HG03354 (cell line): ENCODE data around the gene TGOLN2.

Experiments used
- ATAC-seq: cut with Tn5 transposase; IDR thresholded peaks from one replicate; pipeline ENCODE4 v1.9.1; 2021; ENCODE audit warnings: mild to moderate bottlenecking; ENCODE audit not compliant: unreplicated experiment, poor library complexity, severe bottlenecking

Gene TGOLN2

GRCh38 chr2:85312404-85312803, 15.4 kb downstream of the TGOLN2 start:
- no peak for ATAC-seq

GRCh38 chr2:85310330-85310729, 17.5 kb downstream of the TGOLN2 start:
- ATAC-seq = peak; percentile 43

- ATAC-seq = peak; percentile 23
These were observed 18.0 kb downstream of the TGOLN2 start for GRCh38 chr2:85309699-85310321.

- ATAC-seq = peak; percentile 49
These were observed 18.8 kb downstream of the TGOLN2 start for GRCh38 chr2:85308896-85309555.

DNA sequence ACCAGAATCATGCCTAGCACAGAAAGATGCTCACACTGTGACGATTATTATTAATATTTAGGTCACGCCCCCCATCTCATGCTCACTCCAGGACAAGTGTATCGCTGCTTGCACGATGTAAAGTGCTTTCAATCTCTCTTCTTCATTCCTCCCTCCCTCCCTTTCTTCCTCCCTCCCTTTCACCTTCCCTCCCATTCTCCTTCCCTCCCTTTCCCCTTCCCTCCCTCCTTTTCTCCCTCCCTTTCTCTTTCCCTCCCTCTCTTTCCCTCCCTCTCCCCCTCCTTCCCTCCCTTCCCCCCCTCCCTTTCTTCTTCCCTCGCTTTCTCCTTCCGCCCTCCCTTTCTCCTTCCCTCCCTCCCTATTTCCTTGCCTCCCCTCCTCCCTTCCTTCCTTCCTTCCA, 19.6 kb downstream of the TGOLN2 start:
- ATAC-seq = no peak

DNA sequence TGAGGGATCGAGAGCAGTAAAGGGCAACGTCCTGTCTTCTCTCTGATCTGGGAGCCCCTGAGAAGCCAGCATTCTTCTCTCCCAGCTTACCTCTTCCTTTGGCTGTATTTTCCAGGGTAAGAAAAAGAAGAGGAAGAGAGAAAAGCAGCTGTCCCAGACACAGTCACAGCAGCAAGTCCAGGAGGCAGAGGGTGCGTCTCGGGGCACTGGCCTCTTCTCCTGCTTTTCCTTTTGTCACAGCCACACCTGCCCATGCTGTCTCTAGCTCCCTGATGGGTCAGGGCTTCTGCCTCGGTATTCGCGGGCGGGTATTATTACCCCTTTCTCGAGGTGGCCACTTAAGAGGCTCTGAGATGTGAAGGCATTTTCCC, 20.3 kb downstream of the TGOLN2 start:
- no peak for ATAC-seq

GRCh38 chr2:85303780-85304531, 23.8 kb downstream of the TGOLN2 start:
- no peak for ATAC-seq

- no peak for ATAC-seq
These were observed 25.7 kb downstream of the TGOLN2 start for GRCh38 chr2:85302121-85302520.

DNA sequence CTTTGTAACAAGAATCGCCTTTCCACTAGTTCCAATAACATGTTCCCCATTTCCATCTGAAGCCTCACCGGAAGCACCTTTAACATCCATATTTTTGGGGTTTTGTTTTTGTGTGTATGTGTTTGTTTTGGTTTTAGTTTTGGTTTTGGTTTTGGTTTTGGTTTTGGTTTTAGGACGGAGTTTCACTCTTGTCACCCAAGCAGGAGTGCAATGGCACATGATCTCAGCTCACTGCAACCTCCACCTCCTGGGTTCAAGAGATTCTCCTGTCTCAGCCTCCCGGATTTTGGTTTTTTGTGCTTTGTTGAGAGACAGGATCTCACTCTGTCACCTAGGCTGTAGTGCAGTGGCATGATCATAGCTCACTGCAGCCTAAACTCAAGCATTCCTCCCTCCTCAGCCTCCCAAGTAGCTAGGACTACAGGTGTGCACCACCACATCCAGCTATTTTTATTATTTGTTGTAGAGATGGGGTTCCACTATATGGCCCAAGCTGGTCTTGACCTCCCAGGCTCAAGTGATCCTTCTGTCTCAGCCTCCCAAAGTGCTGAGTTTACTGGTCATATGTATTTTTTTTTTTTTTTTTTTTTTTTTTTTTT, 36.3 kb downstream of the TGOLN2 start:
- ATAC-seq = no peak

DNA sequence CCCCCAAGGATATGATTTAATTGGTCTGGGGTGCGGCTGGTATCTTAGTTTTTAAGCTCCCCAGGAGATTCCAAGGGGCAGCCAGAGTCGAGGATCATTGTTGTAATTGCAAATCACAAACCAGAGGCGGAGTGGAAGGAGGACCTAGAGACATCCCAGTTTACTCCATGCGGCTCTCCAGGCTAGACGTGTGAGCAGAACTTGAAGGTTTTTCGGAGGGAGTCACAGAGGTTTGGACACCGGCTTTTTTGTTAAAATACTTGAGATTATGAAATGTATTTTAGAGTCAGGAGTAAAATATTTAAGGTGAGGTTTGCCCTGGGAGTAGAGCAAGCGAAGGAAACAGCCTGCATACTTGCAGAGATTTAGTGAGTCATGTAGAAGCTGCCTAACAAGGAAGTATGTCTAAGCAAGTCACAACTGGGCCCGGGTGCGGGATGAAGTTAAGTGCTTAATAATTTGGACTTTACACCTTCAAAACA, 39.5 kb downstream of the TGOLN2 start:
- no peak for ATAC-seq

GRCh38 chr2:85287721-85288120, 40.1 kb downstream of the TGOLN2 start:
- ATAC-seq = no peak

DNA sequence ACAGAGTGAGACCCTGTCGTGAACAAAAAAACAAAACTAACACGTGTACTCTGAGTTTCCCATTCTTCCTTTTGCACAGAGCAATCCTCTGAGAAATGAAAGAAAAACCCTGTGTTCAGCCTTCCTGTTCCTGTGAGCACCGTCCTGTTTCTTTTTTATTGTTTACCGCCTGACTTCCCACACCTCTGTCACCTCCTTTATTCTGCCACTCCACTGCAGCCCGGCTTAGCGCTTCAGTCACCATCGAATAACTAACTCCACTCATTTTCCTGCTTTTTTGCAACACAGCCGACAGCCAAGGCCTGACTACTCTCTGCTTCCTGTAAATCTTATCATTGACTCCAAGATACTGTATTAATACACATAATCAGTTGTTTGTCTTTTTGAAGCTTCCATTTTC, 40.9 kb downstream of the TGOLN2 start:
- no peak for ATAC-seq

- ATAC-seq = no peak
These were observed 44.1 kb downstream of the TGOLN2 start for GRCh38 chr2:85283641-85284040.

DNA sequence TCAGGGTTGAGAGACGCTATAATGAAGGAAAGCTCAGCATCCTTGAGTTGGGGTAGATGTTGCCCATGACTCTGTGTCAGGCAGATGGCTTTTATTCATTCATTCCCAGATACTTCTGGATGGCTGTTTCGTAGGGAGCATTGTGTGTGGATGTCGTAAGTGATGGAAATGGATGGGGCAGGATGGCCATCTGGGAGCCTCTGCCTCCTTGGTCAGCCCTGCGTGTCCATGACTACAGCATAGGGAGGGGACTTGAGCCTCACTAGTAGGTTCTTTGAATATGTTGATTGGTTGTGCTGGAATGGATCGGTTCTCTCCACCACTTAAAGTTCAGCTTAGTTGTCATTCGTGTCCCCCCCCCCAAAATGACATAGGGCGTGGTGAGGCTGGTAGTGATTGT, 44.9 kb downstream of the TGOLN2 start:
- no peak for ATAC-seq

DNA sequence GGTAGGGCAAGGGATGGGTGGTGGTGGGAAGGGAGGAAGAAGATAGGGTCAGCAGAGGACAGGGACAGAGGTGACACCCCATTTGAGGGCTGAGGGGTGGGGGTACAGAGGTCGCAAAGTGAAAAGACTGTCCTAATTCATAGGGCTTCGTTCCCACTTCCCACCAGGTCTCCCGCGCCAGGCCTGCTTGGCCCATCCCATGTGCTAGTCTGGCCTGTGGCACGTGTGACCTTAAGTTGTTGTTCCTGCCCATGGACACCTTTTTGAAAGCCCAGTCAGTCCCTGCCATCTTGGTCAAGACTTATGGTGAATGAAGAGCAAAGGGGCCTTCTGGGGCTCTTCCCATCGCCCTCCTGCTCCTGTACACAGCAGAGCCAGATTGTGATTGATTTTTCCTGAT, 46.2 kb downstream of the TGOLN2 start:
- no peak for ATAC-seq

DNA sequence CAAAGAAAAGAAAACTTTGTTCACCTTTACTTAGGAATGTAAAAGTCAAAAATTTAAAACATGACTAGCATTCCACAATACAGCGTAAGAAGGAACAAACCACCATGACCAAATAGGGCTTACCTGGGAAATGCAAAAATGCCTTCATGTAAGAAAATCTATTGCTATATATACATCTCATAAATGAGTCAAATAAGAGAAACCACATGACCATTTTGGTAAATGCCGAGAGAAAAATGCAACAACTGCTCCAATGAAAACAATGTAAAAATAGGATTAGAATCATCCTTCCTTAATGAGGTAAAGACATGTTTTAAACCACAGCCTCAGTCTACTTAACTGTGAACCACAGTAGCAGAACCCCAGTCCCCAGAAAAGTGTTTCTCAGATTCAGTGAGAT, 49.4 kb downstream of the TGOLN2 start:
- ATAC-seq = no peak

DNA sequence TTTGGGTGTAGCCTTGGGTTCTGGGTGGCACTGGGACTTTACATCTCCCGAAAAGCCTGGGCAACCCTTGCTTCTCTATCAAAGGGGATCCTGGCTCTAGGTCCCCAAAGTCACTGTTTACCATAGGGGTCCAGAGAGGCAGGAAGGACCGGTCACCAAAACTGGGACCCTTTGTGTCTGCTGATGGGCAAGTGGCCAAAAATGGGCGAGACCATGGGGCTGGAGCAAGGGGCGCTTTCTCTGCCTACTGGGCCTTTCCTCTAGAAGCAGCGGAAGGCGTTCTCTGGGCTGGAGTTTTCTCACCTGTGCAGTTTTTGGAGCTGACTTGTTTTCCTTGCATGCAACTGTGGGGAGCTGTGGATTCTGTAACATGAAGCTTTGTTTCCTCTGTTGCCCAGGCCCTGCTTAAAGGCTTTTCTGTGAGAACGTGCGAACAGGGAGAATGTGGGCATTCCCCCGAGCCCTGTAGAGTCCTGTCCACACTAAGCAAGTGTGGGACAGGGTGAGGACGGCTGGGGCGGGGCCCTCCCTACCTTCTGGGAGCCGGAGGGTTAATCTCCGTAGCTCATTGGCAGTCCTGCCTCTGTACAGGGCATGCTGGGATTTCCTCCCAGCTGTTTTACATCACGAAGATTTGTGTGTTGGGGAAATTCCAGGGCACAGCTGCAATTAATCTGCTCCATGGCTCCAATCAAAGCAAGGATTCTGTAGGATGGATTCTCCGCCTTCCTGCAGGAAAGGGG, 50.2 kb downstream of the TGOLN2 start:
- no peak for ATAC-seq

- no peak for ATAC-seq
These were observed 51.1 kb downstream of the TGOLN2 start for GRCh38 chr2:85276571-85277118.

DNA sequence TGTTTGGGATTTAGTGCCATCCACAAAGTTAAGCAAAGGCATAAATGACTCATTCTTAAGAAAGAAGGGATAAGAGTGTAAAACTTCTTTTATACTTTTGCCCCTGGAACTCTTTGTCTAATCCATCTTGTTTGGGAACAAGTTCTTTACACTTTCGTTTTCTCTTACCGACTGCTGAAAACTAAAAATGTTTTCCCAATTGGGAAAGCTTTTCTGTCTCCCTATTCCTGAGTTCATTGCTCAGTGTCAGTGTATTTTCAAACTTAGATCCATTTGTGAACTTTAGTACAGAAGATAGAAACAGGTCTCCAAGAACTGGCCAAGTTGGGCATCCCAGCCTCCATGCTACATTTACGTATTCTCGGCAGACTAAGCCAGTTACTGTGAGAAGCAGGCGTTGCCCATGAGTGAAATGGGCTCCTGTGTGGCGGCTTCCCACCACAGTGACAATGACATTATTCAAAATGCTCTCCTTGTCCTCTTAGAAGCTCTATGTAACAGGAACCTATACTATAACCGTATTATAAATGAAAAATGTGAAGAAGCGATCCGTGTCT, 51.7 kb downstream of the TGOLN2 start:
- no peak for ATAC-seq
